Breast epithelium (tissue), 3 donors: ENCODE measurements around the gene RAP1GAP2.
A peak's percentile ranks its signal among the peaks of the same experiment; 100 is the strongest.

ENCODE experiments used
- CTCF ChIP-seq, 3 donors: fragments of 450-650 bp; IDR thresholded peaks; one replicate each; pipeline ENCODE4 v1.5.1; 2016 to 2017; ENCODE audit warnings: antibody characterized with exemption in 3 of 3, mild to moderate bottlenecking in 3 of 3, moderate library complexity in 3 of 3
- POLR2AphosphoS5 ChIP-seq, 3 donors: sonication (generic); formaldehyde crosslinking; IDR thresholded peaks; one replicate each; pipeline ENCODE4 v1.6.1; 2017; ENCODE audit warnings: antibody characterized with exemption in 3 of 3

DNA sequence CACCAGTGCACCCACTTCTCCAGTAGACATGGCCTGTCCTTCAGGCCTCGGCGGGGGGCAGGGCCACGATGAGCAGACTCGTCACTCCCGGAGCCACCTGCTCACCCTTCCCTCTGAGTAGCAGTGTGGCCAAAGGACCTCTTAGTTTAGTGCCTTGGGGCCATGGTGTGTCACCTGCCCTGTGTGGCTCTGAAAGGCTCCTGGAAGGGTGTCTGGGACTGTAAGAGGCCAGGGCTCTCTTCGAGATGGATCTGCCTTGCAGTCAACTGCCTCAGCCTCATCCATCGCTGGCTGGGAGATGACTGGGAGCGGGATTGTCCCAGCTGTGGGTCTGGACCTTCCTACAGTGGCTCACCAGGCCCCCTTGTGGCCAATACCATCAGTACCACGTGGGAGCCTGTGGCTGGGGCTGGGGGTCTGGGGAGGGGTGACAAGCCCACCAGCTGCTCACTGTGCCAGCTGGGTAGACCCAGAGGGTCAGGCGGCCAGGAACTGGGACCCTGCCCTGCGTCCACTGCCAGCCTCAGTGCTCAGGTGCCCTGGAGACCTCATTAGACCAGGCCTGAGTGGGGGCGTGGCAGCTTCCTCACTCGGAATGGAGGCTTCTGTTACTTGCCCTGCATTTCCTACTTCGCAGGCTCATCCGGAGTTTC is 133.8 kb downstream of the RAP1GAP2 start:
- peak in 1 of 3 donors; percentile 26 for TF ChIP-seq CTCF (IDR thresholded peaks at IDR 0.05)
- no peak for TF ChIP-seq POLR2AphosphoS5 (IDR thresholded peaks at IDR 0.05)
